NCI-H748 treated with DMSO at 0.1 percent for 48 hours (cell line): ENCODE data around the gene CENPP.

ENCODE experiments used
- DNase-seq: peaks from one replicate; lab custom pipeline; 2025; lab: John Stamatoyannopoulos, UW

CENPP gene

GRCh38 chr9:92508018-92508820 lies 182.5 kb downstream of the CENPP start:
- DNase-seq, result no peak

- DNase-seq, result no peak
Observed at GRCh38 chr9:92509050-92509449, 183.3 kb downstream of the CENPP start.

GRCh38 chr9:92510747-92511146 lies 185.0 kb downstream of the CENPP start:
- DNase-seq, result no peak

- no peak for DNase-seq
Observed at GRCh38 chr9:92512622-92513021, 186.9 kb downstream of the CENPP start.

- DNase-seq, result no peak
Observed at GRCh38 chr9:92513349-92513748, 187.6 kb downstream of the CENPP start.

- DNase-seq, result no peak
Observed at GRCh38 chr9:92514635-92515034, 188.9 kb downstream of the CENPP start.

- no peak for DNase-seq
Observed at GRCh38 chr9:92516521-92516920, 190.8 kb downstream of the CENPP start.

GRCh38 chr9:92517046-92517445 lies 191.3 kb downstream of the CENPP start:
- DNase-seq, result no peak

GRCh38 chr9:92518199-92518598 lies 192.4 kb downstream of the CENPP start:
- DNase-seq, result no peak

- no peak for DNase-seq
Observed at GRCh38 chr9:92520837-92521236, 195.1 kb downstream of the CENPP start.

- no peak for DNase-seq
Observed at GRCh38 chr9:92522983-92523970, 197.5 kb downstream of the CENPP start.

GRCh38 chr9:92524881-92525280 lies 199.1 kb downstream of the CENPP start:
- no peak for DNase-seq

GRCh38 chr9:92525306-92525705 lies 199.6 kb downstream of the CENPP start:
- DNase-seq, result no peak

GRCh38 chr9:92527291-92527828 lies 201.6 kb downstream of the CENPP start:
- DNase-seq, result no peak

GRCh38 chr9:92527832-92528521 lies 202.2 kb downstream of the CENPP start:
- DNase-seq, result no peak

GRCh38 chr9:92528522-92528849 lies 202.7 kb downstream of the CENPP start:
- DNase-seq, result no peak

GRCh38 chr9:92529124-92529523 lies 203.4 kb downstream of the CENPP start:
- DNase-seq, result no peak

GRCh38 chr9:92530893-92531292 lies 205.1 kb downstream of the CENPP start:
- DNase-seq, result no peak

- DNase-seq, result no peak
Observed at GRCh38 chr9:92534204-92534603, 208.5 kb downstream of the CENPP start.

GRCh38 chr9:92534674-92535073 lies 208.9 kb downstream of the CENPP start:
- DNase-seq, result no peak

GRCh38 chr9:92535940-92536850 lies 210.4 kb downstream of the CENPP start, which contains the start of gene ECM2:
Gene ECM2, minus strand, starts transcription at chr9:92535990. Its CDS starts 13,124 bp downstream, at chr9:92522866.
- DNase-seq, result no peak
